IMR-90 (cell line): ENCODE measurements around the gene USO1. TPM values are rescaled to one million over a fixed set of nuclear protein-coding genes. Genes with fewer than 3 reads are reported as not detected.
A peak's percentile ranks its signal among the peaks of the same experiment; 100 is the strongest.

ENCODE experiments used
- ATAC-seq: fragments of 200-7000 bp; cut with Tn5 transposase; 2 replicates; pipeline ENCODE4 v1.9.1; 2020; ENCODE audit warnings: low read depth, mild to moderate bottlenecking, moderate library complexity
- BruUV-seq: library from RNA; stranded (reverse); fragments of 400-500 nt; replicated peaks from 2 replicates; lab custom pipeline; 2021; lab: Mats Ljungman, UMichigan
- CTCF ChIA-PET: fragments of 300-600 bp; formaldehyde crosslinking; extraction: SDS; loops from one replicate; lab custom pipeline; 2021; ENCODE audit warnings: antibody characterized with exemption; lab: Yijun Ruan, JAX
- POLR2A ChIA-PET: fragments of 300-600 bp; sonication (Branson Sonifier 250); formaldehyde crosslinking; loops from one replicate; lab custom pipeline; 2022; ENCODE audit warnings: antibody characterized with exemption; ENCODE audit not compliant: unreplicated experiment; lab: Charles Lee
- DNase-seq: peaks from one replicate; pipeline ENCODE4 v3.0.0; 2013
- H2AFZ ChIP-seq: replicated peaks from 2 replicates; pipeline ENCODE3; 2013; ENCODE audit warnings: low read length, mild to moderate bottlenecking; ENCODE audit not compliant: poor library complexity
- H2AK5ac ChIP-seq: 2 replicates; pipeline ENCODE4 v1.6.1; 2013; ENCODE audit warnings: low read depth, low read length, inconsistent platforms
- H2AK9ac ChIP-seq: replicated peaks from 2 replicates; pipeline ENCODE3; 2013; ENCODE audit warnings: mild to moderate bottlenecking, low read depth, low read length, moderate library complexity; ENCODE audit not compliant: poor library complexity
- H2BK120ac ChIP-seq: 2 replicates; pipeline ENCODE4 v1.6.1; 2013; ENCODE audit warnings: low read depth, low read length, inconsistent platforms
- H2BK15ac ChIP-seq: 3 replicates; pipeline ENCODE4 v1.6.1; 2013; ENCODE audit warnings: low read depth, low read length, inconsistent platforms
- H2BK20ac ChIP-seq: 2 replicates; pipeline ENCODE4 v1.6.1; 2013; ENCODE audit warnings: low read depth, mild to moderate bottlenecking, inconsistent platforms, low read length, moderate library complexity
- H2BK5ac ChIP-seq: 2 replicates; pipeline ENCODE4 v1.6.1; 2013; ENCODE audit warnings: mild to moderate bottlenecking, low read depth, low read length, inconsistent platforms; ENCODE audit not compliant: poor library complexity, severe bottlenecking
- H3K14ac ChIP-seq: replicated peaks from 2 replicates; pipeline ENCODE4 v1.6.1; 2013; ENCODE audit warnings: low read depth, low read length, inconsistent platforms
- H3K18ac ChIP-seq: 2 replicates; pipeline ENCODE4 v1.6.1; 2013; ENCODE audit warnings: low read depth, low read length, control low read depth
- H3K23ac ChIP-seq: 2 replicates; pipeline ENCODE4 v1.6.1; 2013; ENCODE audit warnings: low read depth, low read length, inconsistent platforms
- H3K27ac ChIP-seq: 2 replicates; pipeline ENCODE4 v1.5.1; 2013; ENCODE audit warnings: mild to moderate bottlenecking, control low read depth, low read length; ENCODE audit not compliant: insufficient read depth
- H3K27me3 ChIP-seq: 2 replicates; pipeline ENCODE4 v1.6.1; 2013; ENCODE audit warnings: low read length; ENCODE audit not compliant: control insufficient read depth, insufficient read depth
- H3K36me3 ChIP-seq: 2 replicates; pipeline ENCODE4 v1.6.1; 2013; ENCODE audit warnings: low read length, mixed read lengths; ENCODE audit not compliant: control insufficient read depth, insufficient read depth
- H3K4ac ChIP-seq: 2 replicates; pipeline ENCODE4 v1.6.1; 2013; ENCODE audit warnings: low read depth, low read length, inconsistent platforms
- H3K4me1 ChIP-seq: 2 replicates; pipeline ENCODE4 v1.6.1; 2013; ENCODE audit warnings: low read length, mixed read lengths; ENCODE audit not compliant: control insufficient read depth, insufficient read depth
- H3K4me2 ChIP-seq: 2 replicates; pipeline ENCODE4 v1.6.1; 2013; ENCODE audit warnings: low read depth, mild to moderate bottlenecking, control low read depth, low read length, moderate library complexity
- H3K4me3 ChIP-seq: 2 replicates; pipeline ENCODE4 v1.5.1; 2013; ENCODE audit warnings: low read depth, mild to moderate bottlenecking, control low read depth, low read length, moderate library complexity; ENCODE audit not compliant: insufficient read depth
- H3K56ac ChIP-seq: 2 replicates; pipeline ENCODE4 v1.6.1; 2013; ENCODE audit warnings: low read length, inconsistent platforms; ENCODE audit not compliant: insufficient read depth; ENCODE audit errors: extremely low read depth
- H3K79me1 ChIP-seq, 2 experiments: 2 replicates each; pipeline ENCODE4 v1.6.1; 2013; ENCODE audit warnings: low read length in 2 of 2, inconsistent platforms in 1 of 2, low read depth in 1 of 2
- H3K9ac ChIP-seq: 2 replicates; pipeline ENCODE4 v1.6.1; 2013; ENCODE audit warnings: low read depth, low read length, control low read depth
- H3K9me1 ChIP-seq: 2 replicates; pipeline ENCODE4 v1.6.1; 2013; ENCODE audit warnings: low read length, inconsistent platforms; ENCODE audit not compliant: insufficient read depth
- H3K9me3 ChIP-seq: 2 replicates; pipeline ENCODE4 v1.6.1; 2013; ENCODE audit warnings: low read length; ENCODE audit not compliant: control insufficient read depth, insufficient read depth
- H4K20me1 ChIP-seq: 2 replicates; pipeline ENCODE4 v1.6.1; 2013; ENCODE audit warnings: low read length, inconsistent platforms; ENCODE audit not compliant: insufficient read depth
- H4K5ac ChIP-seq: 2 replicates; pipeline ENCODE4 v1.6.1; 2013; ENCODE audit warnings: mild to moderate bottlenecking, low read depth, low read length, control low read depth
- H4K8ac ChIP-seq, 2 experiments: 2 replicates each; pipeline ENCODE4 v1.6.1; 2013; ENCODE audit warnings: low read depth in 2 of 2, low read length in 2 of 2, control low read depth in 1 of 2, inconsistent platforms in 1 of 2
- H4K91ac ChIP-seq: 2 replicates; pipeline ENCODE4 v1.6.1; 2013; ENCODE audit warnings: low read depth, low read length, inconsistent platforms; ENCODE audit not compliant: insufficient read depth
- CEBPB ChIP-seq: IDR thresholded peaks from 2 replicates; pipeline ENCODE4 v1.6.1; 2012; ENCODE audit warnings: low read depth, low read length, improper control_type of control experiment
- CTCF ChIP-seq: conservative IDR thresholded peaks from 2 replicates; pipeline ENCODE4 v1.5.1; 2012; ENCODE audit warnings: mild to moderate bottlenecking, low read depth, low read length, improper control_type of control experiment
- RCOR1 ChIP-seq: IDR thresholded peaks from 2 replicates; pipeline ENCODE4 v1.6.1; 2012; ENCODE audit warnings: mild to moderate bottlenecking, low read length, improper control_type of control experiment; ENCODE audit not compliant: insufficient replicate concordance
- WGBS, 2 experiments: methylation state at CpG; one replicate each; pipeline versions ENCODE4 v1.1.5 to v1.1.7; 2013; ENCODE audit warnings: missing lambda C conversion rate in 2 of 2; ENCODE audit not compliant: insufficient read length in 1 of 2; ENCODE audit errors: extremely low coverage in 2 of 2; 5-methylcytosine and 5-hydroxymethylcytosine counted together
- dilution Hi-C: fragments of 300-500 bp; cut with HindIII; formaldehyde crosslinking; loops from one replicate; pipeline ENCODE4 v1.14.3; 2018; ENCODE audit warnings: low sequenced_read_pairs; ENCODE audit not compliant: unreplicated experiment
- in situ Hi-C: fragments of 300-500 bp; cut with MboI; formaldehyde crosslinking; loops from 3 replicates; pipeline ENCODE4 v1.14.3; 2019; ENCODE audit warnings: low sequenced_read_pairs, inconsistent platforms, mixed read lengths
- intact Hi-C: fragments of 100-400 bp; cut with micrococcal nuclease; formaldehyde crosslinking; loops from 2 replicates; pipeline ENCODE4 v1.10.0; 2022
- polyA plus RNA-seq, 3 experiments: library from polyadenylated mRNA; depleted of rRNA; stranded (reverse); fragments of >200 nt; gene quantifications; 2 replicates each; pipeline ENCODE4 v1.2.3, GENCODE V29; 2012; ENCODE audit warnings: low replicate concordance in 1 of 3
- total RNA-seq: library from RNA; depleted of rRNA; stranded (reverse); fragments of >200 nt; gene quantifications from 2 replicates; pipeline ENCODE4 v1.2.3, GENCODE V29; 2012

USO1 gene
- total and polyA plus RNA-seq, 2 of the 4 experiments (the other 2 are of a cell fraction) = 63.7 to 121 TPM

- Histone ChIP-seq H4K8ac (no peak overlapping the region), H2AK5ac (no peak overlapping the region), H3K4me3 (no peak overlapping the region), H3K27me3 (no peaks in the 10 kb centered on the region), H3K9me3 (no peaks in the 10 kb centered on the region), H3K23ac (no peak overlapping the region), H2BK15ac (no peak overlapping the region), H3K79me1 (peaks cover 11 to 58% of the 10 kb centered on the region in 2 experiments), H4K91ac (no peak overlapping the region), H3K36me3 (peaks cover 13% of the 10 kb centered on the region), H3K27ac (no peak overlapping the region), H2BK120ac (no peak overlapping the region), H4K20me1 (peaks cover 48% of the 10 kb centered on the region), H3K4me1 (peaks cover 2% of the 10 kb centered on the region; the same call in 1 of the 2 replicates), H3K9ac (no peak overlapping the region), H4K5ac (no peak overlapping the region), H3K18ac (no peak overlapping the region), H3K56ac (no peak overlapping the region), H3K4ac (no peak overlapping the region), H2AK9ac (no peak overlapping the region), H3K4me2 (no peak overlapping the region), H2BK5ac (no peak overlapping the region), H3K9me1 (peaks cover 9% of the 10 kb centered on the region), H2BK20ac (no peak overlapping the region), H3K14ac (no peak overlapping the region), H2AFZ (no peak overlapping the region)
- no TSS peak for BruUV-seq
- peak; percentile 20 for DNase-seq
- ChIA-PET POLR2A (interaction anchor here (0.6 kb wide), 1 partner anchor 44 kb away, joined by 7 read pairs; no protein-coding TSS in a partner anchor), CTCF (no interaction called here)
- intact Hi-C loops = no loop called here
- in situ Hi-C loops = no loop called here
- no peak for ATAC-seq
- no CpG with 5 or more reads among the region's 2 CpGs for WGBS, 2 experiments
- TF ChIP-seq CTCF (no peak), CEBPB (no peak), RCOR1 (no peak)
- dilution Hi-C loops = no loop called here
Observed at GRCh38 chr4:75736862-75737261, 12.5 kb downstream of the USO1 start.
